ENCODE measurements around the gene AAMP.

Gene AAMP

DNA sequence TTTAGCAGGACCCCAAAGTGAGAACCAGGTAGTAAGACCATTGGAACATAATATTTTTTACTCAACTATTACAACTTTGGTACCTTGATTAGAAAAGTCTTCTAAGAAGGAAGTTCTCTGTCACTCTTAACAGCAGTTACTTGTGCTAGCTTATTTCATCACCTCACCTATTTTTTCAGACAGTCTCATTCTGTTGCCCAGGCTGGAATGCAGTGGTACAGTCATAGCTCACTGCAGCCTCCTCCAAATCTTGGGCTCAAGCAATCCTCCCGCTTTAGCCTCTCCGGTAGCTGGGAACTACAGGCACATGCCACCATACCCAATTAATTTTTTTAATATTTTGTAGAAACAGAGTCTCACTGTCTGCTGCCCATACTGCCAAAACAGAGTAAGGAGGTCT lies 34.9 kb downstream of the AAMP start:
- POLR2A ChIA-PET, result no interaction called here
- TF ChIP-seq CTCF (IDR thresholded peaks at IDR 0.05; ENCODE audit: insufficient read depth, low read length, missing control alignments), result no peak
- no peak overlapping the region for H3K4me3 ChIP-seq (ENCODE audit: low read depth, low read length)
- DNase-seq (ENCODE audit: low read depth, low spot score), result no peak
- CTCF ChIA-PET, result interaction anchor here (1.0 to 2.3 kb wide), 5 partner anchors 9 to 37 kb away, joined by 3 to 7 read pairs (median 4); no protein-coding TSS in a partner anchor

DNA sequence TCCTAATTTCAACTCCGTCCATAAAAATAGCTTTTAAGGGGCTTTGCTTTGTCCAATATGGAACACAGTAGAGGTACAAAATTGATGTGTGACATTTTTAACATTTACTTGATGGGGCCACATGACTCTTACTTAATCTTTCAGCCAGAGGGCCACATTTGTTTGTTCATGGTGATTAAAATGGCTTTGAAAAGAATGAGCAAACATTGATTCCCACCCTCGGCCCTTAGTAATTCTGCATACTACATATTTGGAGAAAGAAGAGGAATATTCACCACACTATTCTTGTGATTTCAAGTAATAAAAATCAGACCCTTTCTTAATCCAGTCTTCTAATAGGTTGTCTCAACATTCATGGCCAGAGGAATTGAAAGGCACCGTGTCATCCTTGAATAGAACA lies 35.4 kb downstream of the AAMP start:
- DNase-seq (ENCODE audit: low read depth, low spot score), result no peak
- H3K4me3 ChIP-seq (ENCODE audit: low read depth, low read length), result no peak overlapping the region
- TF ChIP-seq CTCF (IDR thresholded peaks at IDR 0.05; ENCODE audit: insufficient read depth, low read length, missing control alignments), result no peak
- ChIA-PET POLR2A (no interaction called here), CTCF (interaction anchor here (1.1 to 2.3 kb wide), 4 partner anchors 9 to 160 kb away, joined by 3 to 7 read pairs (median 4); no protein-coding TSS in a partner anchor)

DNA sequence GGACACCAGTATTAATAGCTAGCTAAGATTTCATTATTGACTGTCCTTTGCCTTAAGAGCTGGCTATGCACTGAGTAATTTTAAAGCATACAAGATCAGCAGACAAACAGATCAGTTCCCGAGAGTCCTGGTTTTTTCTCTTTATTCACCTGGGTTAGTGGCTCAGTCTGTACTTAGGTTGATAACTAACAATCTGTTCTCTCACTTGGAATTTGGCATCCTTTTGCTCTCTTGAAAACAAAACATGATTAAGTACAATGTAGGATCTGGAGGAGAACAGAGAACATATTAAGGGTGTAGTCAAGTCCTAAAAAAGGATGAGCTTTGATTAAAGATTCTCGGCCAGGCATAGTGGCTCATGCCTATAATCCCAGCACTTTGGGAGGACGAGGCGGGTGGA lies 36.4 kb downstream of the AAMP start:
- ChIA-PET POLR2A (no interaction called here), CTCF (interaction anchor here (1.1 to 1.7 kb wide), 4 partner anchors 9 to 159 kb away, joined by 3 to 5 read pairs (median 4); no protein-coding TSS in a partner anchor)
- no peak for DNase-seq (ENCODE audit: low read depth, low spot score)

GRCh38 chr2:218230882-218231281 lies 39.1 kb downstream of the AAMP start:
- TF ChIP-seq CTCF (IDR thresholded peaks at IDR 0.05; ENCODE audit: insufficient read depth, low read length, missing control alignments), result no peak
- no peak overlapping the region for H3K4me3 ChIP-seq (ENCODE audit: low read depth, low read length)
- CTCF ChIA-PET, result interaction anchor here (0.6 to 3.6 kb wide), 7 partner anchors 12 to 28 kb away, joined by 3 to 22 read pairs (median 4); no protein-coding TSS in a partner anchor
- DNase-seq (ENCODE audit: low read depth, low spot score), result no peak
- POLR2A ChIA-PET, result interaction anchor here (0.9 kb wide), 1 partner anchor 14 kb away, joined by 3 read pairs; the partner anchor contains the start of gene ARPC2

More for the DNA sequence above, 36.4 kb downstream of the AAMP start:
- no peak overlapping the region for H3K4me3 ChIP-seq (ENCODE audit: low read depth, low read length)
- TF ChIP-seq CTCF (IDR thresholded peaks at IDR 0.05; ENCODE audit: insufficient read depth, low read length, missing control alignments), result no peak

DNA sequence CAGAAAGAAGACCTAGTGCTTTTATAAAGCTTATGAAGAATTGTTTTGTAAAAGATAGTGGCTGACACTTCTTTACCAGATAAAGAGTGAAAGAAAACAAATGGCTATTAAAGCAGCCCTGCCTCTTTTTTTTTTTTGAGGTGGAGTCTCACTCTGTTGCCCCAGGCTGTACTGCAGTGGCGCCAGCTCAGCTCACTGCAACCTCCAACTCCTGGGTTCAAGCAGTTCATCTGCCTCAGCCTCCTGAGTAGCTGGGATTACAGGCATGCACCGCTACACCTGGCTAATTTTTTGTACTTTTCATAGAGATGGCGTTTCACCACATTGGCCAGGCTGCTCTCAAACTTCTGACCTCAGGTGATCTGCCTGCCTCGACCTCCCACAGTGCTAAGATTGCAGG lies 40.1 kb downstream of the AAMP start:
- ChIA-PET POLR2A (interaction anchor here (0.6 to 1.5 kb wide), 4 partner anchors 13 to 34 kb away, joined by 3 read pairs; partner anchors contain the start of gene ARPC2), CTCF (interaction anchor here (1.0 to 3.6 kb wide), 5 partner anchors 10 to 44 kb away, joined by 4 to 22 read pairs (median 5); no protein-coding TSS in a partner anchor)
- no peak for TF ChIP-seq CTCF (IDR thresholded peaks at IDR 0.05; ENCODE audit: insufficient read depth, low read length, missing control alignments)
- DNase-seq (ENCODE audit: low read depth, low spot score), result no peak
- H3K4me3 ChIP-seq (ENCODE audit: low read depth, low read length), result no peak overlapping the region

DNA sequence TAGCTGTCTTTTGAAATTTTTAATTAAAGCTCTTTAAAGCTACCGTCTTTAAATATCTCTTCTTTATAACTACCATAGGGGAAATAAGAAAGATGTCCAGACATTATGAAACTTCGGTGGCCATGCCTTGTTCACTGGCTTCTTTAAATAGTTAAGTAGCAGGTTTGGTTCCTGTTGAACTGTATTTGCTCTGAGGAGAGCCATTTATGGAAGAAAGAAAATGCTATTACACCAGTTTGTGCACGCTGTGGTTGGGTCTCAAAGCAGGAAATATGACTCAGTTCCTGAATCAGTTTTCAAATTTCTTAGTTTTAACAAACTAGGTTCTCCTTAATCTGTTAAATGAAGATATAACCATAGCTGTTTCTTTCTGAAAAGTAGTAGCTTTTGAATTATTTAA lies 40.7 kb downstream of the AAMP start:
- no peak overlapping the region for H3K4me3 ChIP-seq (ENCODE audit: low read depth, low read length)
- ChIA-PET CTCF (interaction anchor here (0.6 to 3.6 kb wide), 5 partner anchors 9 to 44 kb away, joined by 3 to 22 read pairs (median 4); no protein-coding TSS in a partner anchor), POLR2A (interaction anchor here (0.8 to 1.5 kb wide), 3 partner anchors 12 to 34 kb away, joined by 3 read pairs; partner anchors contain the start of gene ARPC2)
- TF ChIP-seq CTCF (IDR thresholded peaks at IDR 0.05; ENCODE audit: insufficient read depth, low read length, missing control alignments), result no peak
- DNase-seq (ENCODE audit: low read depth, low spot score), result peak; percentile 74

Measured in AG04449 (cell line).